Measurements from ENCODE around the gene TNFSF8.

The TNFSF8 gene

DNA sequence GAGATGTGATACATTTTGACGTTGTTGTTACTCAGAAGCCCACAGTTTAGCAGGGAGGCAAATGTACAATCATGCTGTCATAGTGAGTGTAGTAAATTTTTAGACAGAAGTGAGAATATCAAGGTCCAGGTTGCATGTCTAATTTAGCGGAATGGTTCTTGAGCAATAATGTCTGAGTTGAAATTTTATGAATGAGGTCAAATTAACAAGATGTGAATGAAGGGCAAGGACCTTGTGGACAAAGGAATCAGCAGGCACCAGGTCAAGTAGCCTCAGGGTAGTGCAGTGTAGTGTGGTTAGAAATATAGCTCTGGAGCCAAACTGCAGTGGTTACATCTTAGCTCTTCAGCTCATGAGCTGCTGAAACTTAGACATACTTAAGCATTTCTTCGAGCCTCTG is 36.2 kb downstream of the TNFSF8 start:
- DNase-seq (ENCODE audit: low read depth), result no peak
- TF ChIP-seq, protein P1, sequence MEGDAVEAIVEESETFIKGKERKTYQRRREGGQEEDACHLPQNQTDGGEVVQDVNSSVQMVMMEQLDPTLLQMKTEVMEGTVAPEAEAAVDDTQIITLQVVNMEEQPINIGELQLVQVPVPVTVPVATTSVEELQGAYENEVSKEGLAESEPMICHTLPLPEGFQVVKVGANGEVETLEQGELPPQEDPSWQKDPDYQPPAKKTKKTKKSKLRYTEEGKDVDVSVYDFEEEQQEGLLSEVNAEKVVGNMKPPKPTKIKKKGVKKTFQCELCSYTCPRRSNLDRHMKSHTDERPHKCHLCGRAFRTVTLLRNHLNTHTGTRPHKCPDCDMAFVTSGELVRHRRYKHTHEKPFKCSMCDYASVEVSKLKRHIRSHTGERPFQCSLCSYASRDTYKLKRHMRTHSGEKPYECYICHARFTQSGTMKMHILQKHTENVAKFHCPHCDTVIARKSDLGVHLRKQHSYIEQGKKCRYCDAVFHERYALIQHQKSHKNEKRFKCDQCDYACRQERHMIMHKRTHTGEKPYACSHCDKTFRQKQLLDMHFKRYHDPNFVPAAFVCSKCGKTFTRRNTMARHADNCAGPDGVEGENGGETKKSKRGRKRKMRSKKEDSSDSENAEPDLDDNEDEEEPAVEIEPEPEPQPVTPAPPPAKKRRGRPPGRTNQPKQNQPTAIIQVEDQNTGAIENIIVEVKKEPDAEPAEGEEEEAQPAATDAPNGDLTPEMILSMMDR (IDR thresholded peaks at IDR 0.05; ENCODE audit: low read depth, low read length, missing control alignments), result no peak
- in situ Hi-C loops (cut with HindIII; ENCODE audit: low sequenced_read_pairs), result no loop called here
- no peak overlapping the region for H3K4me3 ChIP-seq (ENCODE audit: low read depth, low read length)

- in situ Hi-C loops (cut with HindIII; ENCODE audit: low sequenced_read_pairs), result no loop called here
- TF ChIP-seq, protein P1 (IDR thresholded peaks at IDR 0.05; ENCODE audit: low read depth, low read length, missing control alignments), result no peak
- DNase-seq (ENCODE audit: low read depth), result no peak
- H3K4me3 ChIP-seq (ENCODE audit: low read depth, low read length), result no peak overlapping the region
Measured at GRCh38 chr9:114893221-114894010, 37.0 kb downstream of the TNFSF8 start.

DNA sequence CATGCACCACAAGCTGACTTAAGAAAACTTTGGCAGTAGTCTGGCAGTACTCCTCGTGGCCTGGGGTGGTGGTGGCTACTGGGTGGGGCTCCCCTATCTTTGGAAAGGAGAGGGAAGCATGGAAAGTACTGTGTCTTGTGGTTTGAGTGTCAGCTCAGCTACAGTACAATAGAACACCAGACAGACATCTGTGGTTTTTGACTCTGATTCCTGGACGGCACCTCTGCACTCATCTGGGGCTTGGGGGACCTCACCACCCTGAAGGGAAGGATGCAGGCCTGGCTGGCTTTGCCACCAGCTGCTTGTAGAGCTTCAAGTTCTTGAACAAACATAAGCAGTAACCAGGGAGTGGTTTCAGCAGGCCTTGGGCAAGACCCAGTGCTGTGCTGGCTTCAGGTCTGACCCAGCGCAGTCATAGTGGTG is 40.6 kb downstream of the TNFSF8 start:
- TF ChIP-seq, protein P1 (IDR thresholded peaks at IDR 0.05; ENCODE audit: low read depth, low read length, missing control alignments), result no peak
- in situ Hi-C loops (cut with HindIII; ENCODE audit: low sequenced_read_pairs), result no loop called here
- H3K4me3 ChIP-seq (ENCODE audit: low read depth, low read length), result no peak overlapping the region
- no peak for DNase-seq (ENCODE audit: low read depth)

DNA sequence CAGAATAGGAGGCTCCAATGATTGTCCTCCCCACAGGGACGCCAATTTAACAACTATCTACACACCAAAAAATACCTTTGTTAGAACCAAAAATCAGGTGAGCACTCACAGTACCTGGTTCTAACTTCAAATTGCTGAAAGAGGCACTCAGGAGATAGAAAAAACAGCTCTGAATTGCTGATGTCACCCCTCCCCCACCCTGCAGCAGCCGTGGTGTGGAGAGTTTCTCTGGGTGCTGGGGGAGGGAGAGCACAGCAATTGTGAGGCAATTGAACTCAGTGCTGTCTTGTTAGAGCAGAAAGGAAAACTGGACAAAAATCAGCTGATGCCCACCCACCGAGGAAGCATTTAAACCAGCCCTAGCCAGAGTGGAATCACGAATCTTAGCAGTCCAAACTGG is 41.8 kb downstream of the TNFSF8 start:
- no peak for DNase-seq (ENCODE audit: low read depth)
- in situ Hi-C loops (cut with HindIII; ENCODE audit: low sequenced_read_pairs), result no loop called here
- H3K4me3 ChIP-seq (ENCODE audit: low read depth, low read length), result no peak overlapping the region
- TF ChIP-seq, protein P1 (IDR thresholded peaks at IDR 0.05; ENCODE audit: low read depth, low read length, missing control alignments), result no peak

DNA sequence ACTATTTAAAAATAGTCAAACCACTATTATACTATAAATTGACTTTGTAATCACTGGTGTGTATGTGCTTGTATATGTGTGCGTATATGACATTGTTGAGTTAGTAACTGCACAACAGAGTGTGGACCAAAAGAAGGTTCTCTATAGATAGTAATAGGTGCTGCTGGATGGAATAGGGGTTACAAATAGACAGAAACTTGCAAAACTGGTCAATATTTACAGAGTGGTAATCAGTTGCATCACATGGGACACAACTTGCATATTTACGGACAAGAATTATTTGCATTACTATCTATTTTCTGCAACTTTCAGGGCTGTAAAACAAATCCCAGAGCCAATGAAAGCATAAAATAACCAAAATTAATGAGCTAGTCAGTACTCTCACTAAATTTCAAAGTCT is 42.4 kb downstream of the TNFSF8 start:
- no peak for DNase-seq (ENCODE audit: low read depth)

DNA sequence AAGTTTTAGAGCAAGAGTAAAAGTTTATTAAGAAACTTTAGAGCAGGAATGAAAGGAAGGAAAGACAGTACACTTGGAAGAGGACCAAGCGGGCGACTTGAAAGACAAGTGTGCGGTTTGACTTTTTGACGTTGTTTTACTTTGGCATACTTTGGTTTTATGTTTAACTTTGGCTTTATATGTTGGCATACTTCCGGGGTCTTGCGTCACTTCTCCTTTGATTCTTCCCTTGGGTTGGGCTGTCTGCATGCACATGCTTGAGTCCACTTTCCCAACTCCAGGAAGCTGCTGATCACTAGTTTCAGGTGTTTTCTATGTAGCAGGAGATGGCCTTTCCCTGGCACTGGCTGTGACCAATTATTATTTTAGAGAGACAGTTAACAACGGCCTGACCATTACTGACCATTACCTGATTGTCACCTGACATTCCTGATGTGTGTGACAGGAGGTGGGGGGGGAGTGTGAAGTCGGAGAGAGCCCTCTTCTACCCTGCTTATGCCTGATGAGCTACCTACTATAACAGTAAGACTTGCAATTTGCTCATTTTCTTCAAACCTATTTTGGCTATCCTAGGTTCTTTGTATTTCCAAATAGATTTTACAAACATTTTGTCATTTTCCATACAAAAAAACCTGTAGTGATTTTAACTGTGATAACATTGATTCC is 45.5 kb downstream of the TNFSF8 start:
- TF ChIP-seq, protein P1 (IDR thresholded peaks at IDR 0.05; ENCODE audit: low read depth, low read length, missing control alignments), result no peak

More for the DNA sequence above, 42.4 kb downstream of the TNFSF8 start:
- in situ Hi-C loops (cut with HindIII; ENCODE audit: low sequenced_read_pairs), result no loop called here
- TF ChIP-seq, protein P1 (IDR thresholded peaks at IDR 0.05; ENCODE audit: low read depth, low read length, missing control alignments), result no peak
- no peak overlapping the region for H3K4me3 ChIP-seq (ENCODE audit: low read depth, low read length)

More for the DNA sequence above, 45.5 kb downstream of the TNFSF8 start:
- in situ Hi-C loops (cut with HindIII; ENCODE audit: low sequenced_read_pairs), result no loop called here
- no peak for DNase-seq (ENCODE audit: low read depth)
- H3K4me3 ChIP-seq (ENCODE audit: low read depth, low read length), result no peak overlapping the region

All from astrocyte of the cerebellum (primary cell).